Glutamatergic neuron (in vitro differentiated cells): ENCODE results near the gene RPS16. TPM values are rescaled to one million over a fixed set of nuclear protein-coding genes. Genes with fewer than 3 reads are reported as not detected.
A peak's percentile ranks its signal among the peaks of the same experiment; 100 is the strongest.
"Not testable (repeated sequence)": the region's sequence is repeated elsewhere in the genome, so short reads cannot be mapped to it uniquely, and the experiment has no call there.

Experiments
- DNase-seq: peaks from one replicate; pipeline ENCODE4 v3.0.0; 2022
- H3K27ac Mint-ChIP-seq: one replicate; pipeline ENCODE4 v1.8.0; 2020; ENCODE audit warnings: mild to moderate bottlenecking, mixed read lengths, inconsistent platforms; ENCODE audit not compliant: unreplicated experiment
- H3K27me3 Mint-ChIP-seq: one replicate; pipeline ENCODE4 v1.8.0; 2020; ENCODE audit warnings: mild to moderate bottlenecking, moderate library complexity, mixed read lengths, inconsistent platforms; ENCODE audit not compliant: unreplicated experiment
- H3K36me3 Mint-ChIP-seq: one replicate; pipeline ENCODE4 v1.8.0; 2020; ENCODE audit warnings: mild to moderate bottlenecking, mixed read lengths, inconsistent platforms; ENCODE audit not compliant: unreplicated experiment
- H3K4me1 Mint-ChIP-seq: one replicate; pipeline ENCODE4 v1.8.0; 2020; ENCODE audit warnings: mild to moderate bottlenecking, low read depth, mixed read lengths, inconsistent platforms; ENCODE audit not compliant: unreplicated experiment
- H3K4me3 Mint-ChIP-seq: one replicate; pipeline ENCODE4 v1.8.0; 2020; ENCODE audit warnings: mild to moderate bottlenecking, mixed read lengths, inconsistent platforms; ENCODE audit not compliant: unreplicated experiment
- H3K9me3 Mint-ChIP-seq: one replicate; pipeline ENCODE4 v1.8.0; 2020; ENCODE audit warnings: mild to moderate bottlenecking, moderate library complexity, mixed read lengths, inconsistent platforms; ENCODE audit not compliant: unreplicated experiment
- CTCF ChIP-seq: fragments of 200-600 bp; sonication (generic); IDR thresholded peaks from one replicate; pipeline ENCODE4 v1.5.0; 2021; ENCODE audit not compliant: partially characterized antibody, unreplicated experiment
- total RNA-seq: library from RNA; stranded (reverse); fragmentation: NEBNext Ultra II Directional; extraction: Animal tissue kit (Norgen Biotek cat#: 25700); gene quantifications from one replicate; pipeline ENCODE4 v1.2.1, GENCODE V29; 2021; ENCODE audit not compliant: unreplicated experiment

The RPS16 gene
- total RNA-seq, 1 donor from 2014 or later, result 912 TPM

DNA sequence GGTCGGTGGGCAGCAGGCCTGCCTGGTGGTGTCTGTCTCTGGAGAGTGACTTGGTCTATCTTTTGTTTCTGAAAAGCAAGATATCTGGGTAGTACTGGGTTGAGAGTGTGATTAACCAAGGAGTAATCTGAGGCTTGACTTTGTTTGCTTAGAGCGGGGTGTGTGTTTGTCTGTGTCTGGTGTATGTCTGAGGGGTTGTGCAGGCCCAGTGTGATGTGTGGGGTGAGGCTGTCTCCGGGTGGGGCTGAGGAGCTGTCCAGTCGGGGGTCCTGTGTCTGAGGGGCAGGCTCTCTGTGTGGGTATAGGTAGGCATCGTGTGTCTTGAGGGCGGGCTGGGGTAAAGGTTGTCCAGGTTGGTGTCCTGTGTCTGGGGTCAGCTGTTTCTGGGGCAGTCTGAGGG lies 33.8 kb upstream of the RPS16 start:
- H3K36me3 Mint-ChIP-seq, result no peaks in the 10 kb centered on the region

DNA sequence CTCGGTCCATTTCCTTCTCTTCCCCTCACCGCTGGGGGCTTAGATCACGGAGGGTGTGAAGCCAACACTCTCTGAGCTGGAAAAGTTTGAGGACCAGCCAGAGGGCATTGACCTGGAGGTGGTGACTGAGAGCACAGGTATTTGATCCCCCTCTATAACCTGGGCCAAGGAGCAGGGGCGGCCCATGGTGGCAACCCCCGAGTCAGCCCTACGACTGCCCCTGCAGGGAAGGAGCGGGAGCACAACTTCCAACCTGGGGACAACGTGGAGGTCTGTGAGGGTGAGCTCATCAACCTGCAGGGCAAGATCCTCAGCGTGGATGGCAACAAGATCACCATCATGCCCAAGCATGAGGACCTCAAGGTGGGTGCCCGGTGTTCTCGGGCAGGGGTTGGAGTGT lies 33.3 kb upstream of the RPS16 start:
- Mint-ChIP-seq H3K4me3 (no peak overlapping the region), H3K4me1 (no peaks in the 10 kb centered on the region), H3K27ac (no peak overlapping the region), H3K36me3 (no peaks in the 10 kb centered on the region), H3K27me3 (peaks cover 8% of the 10 kb centered on the region), H3K9me3 (peaks cover 9% of the 10 kb centered on the region)
- no peak for TF ChIP-seq CTCF
- DNase-seq, result no peak

More for the DNA sequence above, 33.8 kb upstream of the RPS16 start:
- DNase-seq, result no peak
- peaks cover 9% of the 10 kb centered on the region for H3K9me3 Mint-ChIP-seq
- peaks cover 8% of the 10 kb centered on the region for H3K27me3 Mint-ChIP-seq
- H3K27ac Mint-ChIP-seq, result no peak overlapping the region
- TF ChIP-seq CTCF, result no peak
- no peak overlapping the region for H3K4me3 Mint-ChIP-seq
- no peaks in the 10 kb centered on the region for H3K4me1 Mint-ChIP-seq

DNA sequence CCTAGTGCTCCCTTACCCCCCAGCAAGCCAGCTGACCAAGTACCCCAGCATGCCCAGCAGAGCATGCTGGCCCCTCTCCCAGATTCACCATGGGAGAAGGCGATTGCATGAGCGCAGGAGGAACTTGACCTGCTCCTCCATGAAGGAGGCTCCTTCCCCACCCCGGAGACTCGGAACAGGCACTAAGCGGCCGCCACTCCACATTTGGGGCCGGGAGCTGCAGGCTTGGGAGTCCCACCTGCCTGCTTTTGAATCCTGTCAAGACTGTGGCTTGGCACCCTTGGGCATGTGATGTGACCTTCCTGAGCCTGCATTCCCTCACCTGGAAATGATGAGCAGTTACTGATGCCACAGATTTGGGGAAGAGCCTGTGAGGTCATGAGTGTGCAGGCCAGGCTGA lies 32.2 kb upstream of the RPS16 start:
- no peaks in the 10 kb centered on the region for H3K4me1 Mint-ChIP-seq
- no peak for TF ChIP-seq CTCF
- no peak for DNase-seq
- H3K36me3 Mint-ChIP-seq, result no peaks in the 10 kb centered on the region
- no peak overlapping the region for H3K27ac Mint-ChIP-seq
- no peak overlapping the region for H3K4me3 Mint-ChIP-seq
- peaks cover 8% of the 10 kb centered on the region for H3K27me3 Mint-ChIP-seq
- peaks cover 9% of the 10 kb centered on the region for H3K9me3 Mint-ChIP-seq

DNA sequence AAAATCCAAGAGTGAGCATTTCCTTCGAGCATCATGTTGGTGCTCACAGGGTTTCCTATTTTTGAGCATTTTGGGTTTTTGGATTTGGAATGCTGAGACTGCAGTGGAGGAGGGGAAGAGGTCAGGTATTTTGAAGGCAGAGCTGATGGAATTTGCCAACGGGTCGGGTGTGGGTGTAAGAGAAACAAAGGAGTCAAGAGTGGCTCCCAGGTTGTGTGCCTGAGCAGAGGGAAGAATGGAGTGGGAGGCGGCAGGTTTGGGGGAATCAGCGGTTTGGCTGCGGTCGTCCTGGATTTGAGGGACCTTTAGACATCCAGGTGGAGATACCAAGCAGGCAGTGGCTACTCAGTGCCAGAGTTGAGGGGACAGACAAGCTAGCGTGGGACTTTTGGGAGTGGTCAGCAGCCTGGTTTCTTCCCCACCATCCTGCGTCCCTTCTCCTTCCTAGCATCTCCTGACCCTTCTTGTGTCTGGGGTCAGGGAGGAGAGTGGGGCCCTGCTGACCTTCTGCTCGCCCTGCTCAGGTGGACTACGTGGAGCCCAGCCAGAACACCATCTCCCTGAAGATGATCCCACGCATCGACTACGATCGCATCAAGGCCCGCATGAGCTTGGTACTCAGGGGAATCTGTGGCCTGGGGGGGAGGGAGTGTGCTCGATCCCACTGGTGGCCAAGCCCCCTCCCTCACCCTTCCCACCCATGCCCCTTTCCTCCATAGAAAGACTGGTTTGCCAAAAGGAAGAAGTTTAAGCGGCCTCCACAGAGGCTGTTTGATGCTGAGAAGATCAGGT lies 30.4 kb upstream of the RPS16 start:
- Mint-ChIP-seq H3K4me3 (no peak overlapping the region), H3K36me3 (no peaks in the 10 kb centered on the region), H3K4me1 (no peaks in the 10 kb centered on the region), H3K27me3 (peaks cover 6% of the 10 kb centered on the region), H3K27ac (peak overlapping the region; percentile 10), H3K9me3 (peaks cover 6% of the 10 kb centered on the region)
- no peak for DNase-seq
- TF ChIP-seq CTCF, result no peak

- no peaks in the 10 kb centered on the region for H3K4me1 Mint-ChIP-seq
- no peak for DNase-seq
- no peak for TF ChIP-seq CTCF
- H3K4me3 Mint-ChIP-seq, result no peak overlapping the region
- peaks cover 9% of the 10 kb centered on the region for H3K36me3 Mint-ChIP-seq
- H3K27ac Mint-ChIP-seq, result no peak overlapping the region
- H3K9me3 Mint-ChIP-seq, result peaks cover 5% of the 10 kb centered on the region
- H3K27me3 Mint-ChIP-seq, result peaks cover 9% of the 10 kb centered on the region
These were observed 27.7 kb upstream of the RPS16 start for GRCh38 chr19:39463403-39463802.

DNA sequence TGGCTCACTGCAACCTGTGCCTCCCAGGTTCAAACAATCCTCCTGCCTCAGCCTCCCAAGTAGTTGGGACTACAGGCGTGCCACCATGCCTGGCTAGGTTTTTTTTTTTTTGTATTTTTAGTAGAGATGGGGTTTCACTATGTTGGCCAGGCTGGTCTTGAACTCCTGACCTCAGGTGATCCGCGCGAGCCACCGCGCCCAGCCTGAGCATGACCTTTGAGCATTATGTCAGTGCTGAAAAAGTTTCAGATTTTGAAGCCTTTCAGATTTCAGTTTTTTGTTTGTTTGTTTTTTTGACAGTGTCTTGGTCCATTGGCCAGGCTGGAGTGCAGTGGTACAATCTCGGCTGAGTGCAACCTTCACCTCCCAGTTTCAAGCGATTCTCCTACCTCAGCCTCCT lies 15.5 kb upstream of the RPS16 start:
- H3K4me3 Mint-ChIP-seq, DNase-seq, H3K9me3 Mint-ChIP-seq, H3K27me3 Mint-ChIP-seq, H3K27ac Mint-ChIP-seq, H3K36me3 Mint-ChIP-seq: not testable (repeated sequence)
- H3K4me1 Mint-ChIP-seq, result peaks cover 17% of the 10 kb centered on the region
